Mucosa of rectum (tissue), 2 donors: Measurements from ENCODE around the gene BMPR1B.
"Not testable (repeated sequence)": the region's sequence is repeated elsewhere in the genome, so short reads cannot be mapped to it uniquely, and the experiment has no call there.

Experiments
- H3K27ac ChIP-seq, 2 donors: one replicate each; pipeline ENCODE4 v1.7.0; 2013; ENCODE audit warnings: inconsistent platforms in 2 of 2, low read depth in 2 of 2, low read length in 2 of 2
- H3K27me3 ChIP-seq, 2 donors: one replicate each; pipeline ENCODE4 v1.7.0; 2013; ENCODE audit warnings: low read length in 2 of 2; ENCODE audit not compliant: control insufficient read depth in 2 of 2, insufficient read depth in 2 of 2
- H3K36me3 ChIP-seq, 2 donors: one replicate each; pipeline ENCODE4 v1.7.0; 2013; ENCODE audit warnings: low read length in 2 of 2; ENCODE audit not compliant: control insufficient read depth in 2 of 2, insufficient read depth in 2 of 2
- H3K4me1 ChIP-seq, 2 donors: one replicate each; pipeline ENCODE4 v1.7.0; 2013; ENCODE audit warnings: low read length in 2 of 2, mild to moderate bottlenecking in 1 of 2; ENCODE audit not compliant: control insufficient read depth in 2 of 2, insufficient read depth in 2 of 2
- H3K4me3 ChIP-seq, 2 donors: one replicate each; pipeline ENCODE4 v1.7.0; 2013; ENCODE audit warnings: low read length in 2 of 2
- H3K9ac ChIP-seq, 2 donors: one replicate each; pipeline ENCODE4 v1.7.0; 2013; ENCODE audit warnings: low read length in 2 of 2, low read depth in 1 of 2, mild to moderate bottlenecking in 1 of 2
- H3K9me3 ChIP-seq, 2 donors: one replicate each; pipeline ENCODE4 v1.7.0; 2013; ENCODE audit warnings: low read length in 2 of 2; ENCODE audit not compliant: control insufficient read depth in 2 of 2
- donor health status: healthy.
- donor health status: Normal muscosa, but diverticular disease.

The BMPR1B gene

GRCh38 chr4:95061220-95061619 lies 303.5 kb downstream of the BMPR1B start:
- Histone ChIP-seq H3K9ac (no peak overlapping the region), H3K27ac (no peak overlapping the region), H3K36me3 (no peaks in the 10 kb centered on the region), H3K9me3 (no peaks in the 10 kb centered on the region), H3K4me3 (no peak overlapping the region), H3K4me1 (no peaks in the 10 kb centered on the region), H3K27me3 (no peaks in the 10 kb centered on the region)

- H3K27me3 ChIP-seq, H3K9me3 ChIP-seq: not testable (repeated sequence)
Measured at GRCh38 chr4:95061801-95062200, 304.0 kb downstream of the BMPR1B start.

GRCh38 chr4:95066050-95066449 lies 308.3 kb downstream of the BMPR1B start:
- Histone ChIP-seq H3K36me3 (no peaks in the 10 kb centered on the region), H3K4me3 (no peak overlapping the region), H3K27me3 (no peaks in the 10 kb centered on the region), H3K27ac (no peak overlapping the region), H3K9me3 (no peaks in the 10 kb centered on the region), H3K4me1 (no peaks in the 10 kb centered on the region), H3K9ac (no peak overlapping the region)

More at GRCh38 chr4:95061801-95062200, 304.0 kb downstream of the BMPR1B start:
- not testable (repeated sequence) for H3K4me3 ChIP-seq, H3K36me3 ChIP-seq, H3K9ac ChIP-seq, H3K4me1 ChIP-seq, H3K27ac ChIP-seq

GRCh38 chr4:95068401-95068800 lies 310.6 kb downstream of the BMPR1B start:
- Histone ChIP-seq H3K27me3 (no peaks in the 10 kb centered on the region), H3K4me3 (no peak overlapping the region), H3K9ac (no peak overlapping the region), H3K4me1 (peaks cover 0 to 3% of the 10 kb centered on the region in 2 donors), H3K9me3 (no peaks in the 10 kb centered on the region), H3K27ac (no peak overlapping the region), H3K36me3 (no peaks in the 10 kb centered on the region)

GRCh38 chr4:95068818-95069478 lies 311.2 kb downstream of the BMPR1B start:
- Histone ChIP-seq H3K36me3 (no peaks in the 10 kb centered on the region), H3K4me3 (no peak overlapping the region), H3K9me3 (no peaks in the 10 kb centered on the region), H3K9ac (no peak overlapping the region), H3K27me3 (no peaks in the 10 kb centered on the region), H3K27ac (no peak overlapping the region), H3K4me1 (peaks cover 0 to 3% of the 10 kb centered on the region in 2 donors)

- Histone ChIP-seq H3K9ac (no peak overlapping the region), H3K36me3 (no peaks in the 10 kb centered on the region), H3K27ac (no peak overlapping the region), H3K9me3 (no peaks in the 10 kb centered on the region), H3K4me1 (peaks cover 0 to 3% of the 10 kb centered on the region in 2 donors), H3K27me3 (no peaks in the 10 kb centered on the region), H3K4me3 (no peak overlapping the region)
Measured at GRCh38 chr4:95071851-95072250, 314.1 kb downstream of the BMPR1B start.

GRCh38 chr4:95073646-95074045 lies 315.9 kb downstream of the BMPR1B start:
- H3K9me3 ChIP-seq, result no peaks in the 10 kb centered on the region
- no peak overlapping the region for H3K4me3 ChIP-seq
- peaks cover 0 to 3% of the 10 kb centered on the region in 2 donors for H3K4me1 ChIP-seq
- H3K36me3 ChIP-seq, result no peaks in the 10 kb centered on the region
- no peak overlapping the region for H3K9ac ChIP-seq
- no peaks in the 10 kb centered on the region for H3K27me3 ChIP-seq
- H3K27ac ChIP-seq, result no peak overlapping the region

GRCh38 chr4:95077864-95078263 lies 320.1 kb downstream of the BMPR1B start:
- Histone ChIP-seq H3K4me1 (peaks cover 0 to 3% of the 10 kb centered on the region in 2 donors), H3K27me3 (no peaks in the 10 kb centered on the region), H3K9me3 (no peaks in the 10 kb centered on the region), H3K36me3 (no peaks in the 10 kb centered on the region), H3K27ac (no peak overlapping the region), H3K4me3 (no peak overlapping the region), H3K9ac (no peak overlapping the region)

GRCh38 chr4:95080969-95081368 lies 323.2 kb downstream of the BMPR1B start:
- no peaks in the 10 kb centered on the region for H3K36me3 ChIP-seq
- no peak overlapping the region for H3K27ac ChIP-seq
- H3K4me3 ChIP-seq, result no peak overlapping the region
- H3K9me3 ChIP-seq, result no peaks in the 10 kb centered on the region
- no peaks in the 10 kb centered on the region for H3K27me3 ChIP-seq
- peaks cover 0 to 2% of the 10 kb centered on the region in 2 donors for H3K4me1 ChIP-seq
- H3K9ac ChIP-seq, result no peak overlapping the region

- H3K36me3 ChIP-seq, result no peaks in the 10 kb centered on the region
- H3K9ac ChIP-seq, result no peak overlapping the region
- H3K27me3 ChIP-seq, result no peaks in the 10 kb centered on the region
- H3K27ac ChIP-seq, result no peak overlapping the region
- H3K4me1 ChIP-seq, result peaks cover 0 to 2% of the 10 kb centered on the region in 2 donors
- no peaks in the 10 kb centered on the region for H3K9me3 ChIP-seq
- no peak overlapping the region for H3K4me3 ChIP-seq
Measured at GRCh38 chr4:95084584-95084983, 326.8 kb downstream of the BMPR1B start.
